Measurements from ENCODE around the gene ZNF79. TPM values are rescaled to one million over a fixed set of nuclear protein-coding genes. Genes with fewer than 3 reads are reported as not detected.

Gene ZNF79
- total and polyA plus RNA-seq, 2 of the 4 experiments (the other 2 are of a cell fraction): 5.6 to 15.4 TPM

GRCh38 chr9:127392166-127392565, 32.0 kb upstream of the ZNF79 start:
- WGBS, 2 experiments (ENCODE audit: extremely low coverage in 2 of 2, insufficient read length in 1 of 2): 100% methylated on average over 1 of the region's 5 CpGs; no CpG with 5 or more reads in 1 of the 2 experiments
- Histone ChIP-seq H3K23ac (ENCODE audit: low read depth, low read length) (no peak overlapping the region), H3K9ac (ENCODE audit: low read depth, low read length) (no peak overlapping the region), H2BK15ac (ENCODE audit: low read depth, low read length) (no peak overlapping the region), H4K20me1 (ENCODE audit: insufficient read depth, low read length) (peaks cover 9% of the 10 kb centered on the region; the same call in 1 of the 2 replicates), H2BK20ac (ENCODE audit: low read depth, low read length) (no peak overlapping the region), H4K5ac (ENCODE audit: low read depth, low read length) (no peak overlapping the region), H2AK9ac (replicated peaks; ENCODE audit: low read depth, low read length, poor library complexity) (no peak overlapping the region), H3K56ac (ENCODE audit: extremely low read depth, insufficient read depth, low read length) (no peak overlapping the region), H3K27me3 (ENCODE audit: control insufficient read depth, insufficient read depth, low read length) (peaks cover 5% of the 10 kb centered on the region; the same call in 1 of the 2 replicates), H4K8ac (ENCODE audit: low read depth in 2 of 2, low read length in 2 of 2) (no peak overlapping the region), H2BK5ac (ENCODE audit: low read depth, low read length, poor library complexity, severe bottlenecking) (no peak overlapping the region), H3K4ac (ENCODE audit: low read depth, low read length) (no peak overlapping the region), H2AFZ (replicated peaks; ENCODE audit: low read length, poor library complexity) (no peak overlapping the region), H3K27ac (ENCODE audit: insufficient read depth, low read length) (no peak overlapping the region), H3K14ac (replicated peaks; ENCODE audit: low read depth, low read length) (no peak overlapping the region), H3K4me2 (ENCODE audit: low read depth, low read length) (no peak overlapping the region), H4K91ac (ENCODE audit: insufficient read depth, low read depth, low read length) (no peak overlapping the region), H2AK5ac (ENCODE audit: low read depth, low read length) (no peak overlapping the region), H3K4me3 (ENCODE audit: insufficient read depth, low read depth, low read length) (no peak overlapping the region), H2BK120ac (ENCODE audit: low read depth, low read length) (no peak overlapping the region), H3K18ac (ENCODE audit: low read depth, low read length) (no peak overlapping the region), H3K9me3 (ENCODE audit: control insufficient read depth, insufficient read depth, low read length) (no peaks in the 10 kb centered on the region), H3K4me1 (ENCODE audit: control insufficient read depth, insufficient read depth, low read length) (peaks cover 5% of the 10 kb centered on the region), H3K36me3 (ENCODE audit: control insufficient read depth, insufficient read depth, low read length) (no peaks in the 10 kb centered on the region), H3K79me1 (ENCODE audit: low read depth in 1 of 2, low read length in 2 of 2) (no peaks in the 10 kb centered on the region), H3K9me1 (ENCODE audit: insufficient read depth, low read length) (peaks cover 14% of the 10 kb centered on the region)
- dilution Hi-C loops (cut with HindIII; ENCODE audit: low sequenced_read_pairs, unreplicated experiment): no loop called here
- CTCF ChIA-PET: no interaction called here
- no peak for TF ChIP-seq FOS (IDR thresholded peaks at IDR 0.05; ENCODE audit: low read depth, low read length)
- TF ChIP-seq POLR2A (IDR thresholded peaks at IDR 0.05; ENCODE audit: low read depth, low read length): no peak
- no peak for TF ChIP-seq USF2 (IDR thresholded peaks at IDR 0.05; ENCODE audit: low read depth, low read length)
- no peak for TF ChIP-seq RCOR1 (IDR thresholded peaks at IDR 0.05; ENCODE audit: insufficient replicate concordance, low read length)
- no peak for TF ChIP-seq RFX5 (IDR thresholded peaks at IDR 0.05; ENCODE audit: low read depth, low read length)
- TF ChIP-seq MAZ (IDR thresholded peaks at IDR 0.05; ENCODE audit: borderline replicate concordance, low read depth, low read length): no peak
- no peak for TF ChIP-seq SMC3 (IDR thresholded peaks at IDR 0.05; ENCODE audit: low read depth, low read length)
- no peak for TF ChIP-seq NFE2L2 (IDR thresholded peaks at IDR 0.05; ENCODE audit: low read depth, low read length)
- TF ChIP-seq RAD21 (IDR thresholded peaks at IDR 0.05; ENCODE audit: low read length): no peak
- TF ChIP-seq CEBPB (IDR thresholded peaks at IDR 0.05; ENCODE audit: low read depth, low read length): no peak
- TF ChIP-seq BHLHE40 (IDR thresholded peaks at IDR 0.05; ENCODE audit: low read depth, low read length): no peak
- TF ChIP-seq ELK1 (IDR thresholded peaks at IDR 0.05; ENCODE audit: borderline replicate concordance, low read depth, low read length): no peak
- TF ChIP-seq MXI1 (IDR thresholded peaks at IDR 0.05; ENCODE audit: borderline replicate concordance, low read depth, low read length): no peak
- no peak for TF ChIP-seq CHD1 (IDR thresholded peaks at IDR 0.05; ENCODE audit: low read depth, low read length)
- no peak for TF ChIP-seq MAFK (IDR thresholded peaks at IDR 0.05; ENCODE audit: low read depth, low read length)
- no peak for TF ChIP-seq CTCF (conservative IDR thresholded peaks at IDR 0.05; ENCODE audit: low read depth, low read length)
- intact Hi-C loops (cut with micrococcal nuclease): loop anchor here (10.0 kb wide), 1 partner anchor 107 kb away; no protein-coding TSS in a partner anchor
- DNase-seq (no peak), ATAC-seq (ENCODE audit: low read depth) (no peak)
- in situ Hi-C loops (cut with MboI; ENCODE audit: low sequenced_read_pairs): loop anchor here (25.0 kb wide), 1 partner anchor 455 kb away; no protein-coding TSS in a partner anchor
- BruUV-seq (replicated peaks): no TSS peak
- POLR2A ChIA-PET (ENCODE audit: unreplicated experiment): no interaction called here

Data from IMR-90 (cell line).